ENCODE results near the gene NUP85. TPM values are rescaled to one million over a fixed set of nuclear protein-coding genes. Genes with fewer than 3 reads are reported as not detected.

Gene NUP85
- total RNA-seq, 1 donor from 2014 or later = 44.3 TPM

- no peaks in the 10 kb centered on the region for H3K27me3 Mint-ChIP-seq (ENCODE audit: low read depth, unreplicated experiment)
- no peak overlapping the region for H3K27ac Mint-ChIP-seq (ENCODE audit: unreplicated experiment)
- H3K4me3 Mint-ChIP-seq (ENCODE audit: unreplicated experiment) = no peak overlapping the region
- peaks cover 10% of the 10 kb centered on the region for H3K36me3 Mint-ChIP-seq (ENCODE audit: low read depth, unreplicated experiment)
- FAIRE-seq = no peak
- H3K4me1 Mint-ChIP-seq (ENCODE audit: low read depth, unreplicated experiment) = no peaks in the 10 kb centered on the region
- H3K9me3 Mint-ChIP-seq (ENCODE audit: unreplicated experiment) = no peaks in the 10 kb centered on the region
- no peaks in the 10 kb centered on the region for H3K27me3 ChIP-seq (ENCODE audit: insufficient read depth, low read length)
- no peak for DNase-seq (ENCODE audit: low read depth)
- H3K79me2 ChIP-seq (ENCODE audit: insufficient read depth, low read length) = peaks cover 54% of the 10 kb centered on the region
- H3K4me3 ChIP-seq (ENCODE audit: insufficient read depth, low read depth, low read length) = no peak overlapping the region
- H2AFZ ChIP-seq (ENCODE audit: low read depth, low read length) = no peak overlapping the region
- H3K9ac ChIP-seq (ENCODE audit: low read length) = no peak overlapping the region
- H3K36me3 ChIP-seq (ENCODE audit: insufficient read depth, low read length) = peaks cover 31% of the 10 kb centered on the region
- H4K20me1 ChIP-seq (ENCODE audit: insufficient read depth, low read length) = peaks cover 51% of the 10 kb centered on the region
- no peaks in the 10 kb centered on the region for H3K4me1 ChIP-seq (ENCODE audit: insufficient read depth, low read length)
- H3K4me2 ChIP-seq (ENCODE audit: low read length) = no peak overlapping the region
- TF ChIP-seq EZH2 (IDR thresholded peaks at IDR 0.05; ENCODE audit: insufficient read depth, low read length) (no peak), CTCF (IDR thresholded peaks at IDR 0.05; ENCODE audit: insufficient read depth, low read depth, low read length) (no peak)
- H3K27ac ChIP-seq (ENCODE audit: low read depth, low read length) = no peak overlapping the region
- no peaks in the 10 kb centered on the region for H3K9me3 ChIP-seq (ENCODE audit: insufficient read depth, low read depth, low read length)
These were observed 36.5 kb upstream of the NUP85 start for GRCh38 chr17:75168998-75169397.

GRCh38 chr17:75173526-75173925 is 32.0 kb upstream of the NUP85 start:
- Histone ChIP-seq H3K9ac (ENCODE audit: low read length) (peak overlapping the region; percentile 13), H3K9me3 (ENCODE audit: insufficient read depth, low read depth, low read length) (no peaks in the 10 kb centered on the region), H3K4me1 (ENCODE audit: insufficient read depth, low read length) (no peaks in the 10 kb centered on the region), H3K27me3 (ENCODE audit: insufficient read depth, low read length) (no peaks in the 10 kb centered on the region), H3K79me2 (ENCODE audit: insufficient read depth, low read length) (peaks cover 95% of the 10 kb centered on the region), H3K27ac (ENCODE audit: low read depth, low read length) (no peak overlapping the region), H3K4me3 (ENCODE audit: insufficient read depth, low read depth, low read length) (no peak overlapping the region), H3K36me3 (ENCODE audit: insufficient read depth, low read length) (peaks cover 32% of the 10 kb centered on the region), H3K4me2 (ENCODE audit: low read length) (no peak overlapping the region), H2AFZ (ENCODE audit: low read depth, low read length) (no peak overlapping the region), H4K20me1 (ENCODE audit: insufficient read depth, low read length) (peaks cover 89% of the 10 kb centered on the region)
- Mint-ChIP-seq H3K27ac (ENCODE audit: unreplicated experiment) (no peak overlapping the region), H3K4me1 (ENCODE audit: low read depth, unreplicated experiment) (no peaks in the 10 kb centered on the region), H3K36me3 (ENCODE audit: low read depth, unreplicated experiment) (peaks cover 10% of the 10 kb centered on the region), H3K9me3 (ENCODE audit: unreplicated experiment) (no peaks in the 10 kb centered on the region), H3K4me3 (ENCODE audit: unreplicated experiment) (no peak overlapping the region), H3K27me3 (ENCODE audit: low read depth, unreplicated experiment) (no peaks in the 10 kb centered on the region)
- TF ChIP-seq EZH2 (IDR thresholded peaks at IDR 0.05; ENCODE audit: insufficient read depth, low read length) (no peak), CTCF (IDR thresholded peaks at IDR 0.05; ENCODE audit: insufficient read depth, low read depth, low read length) (no peak)
- DNase-seq (ENCODE audit: low read depth) (no peak), FAIRE-seq (no peak)

GRCh38 chr17:75174996-75175395 is 30.5 kb upstream of the NUP85 start:
- Mint-ChIP-seq H3K27ac (ENCODE audit: unreplicated experiment) (no peak overlapping the region), H3K4me3 (ENCODE audit: unreplicated experiment) (no peak overlapping the region), H3K36me3 (ENCODE audit: low read depth, unreplicated experiment) (peaks cover 10% of the 10 kb centered on the region)

More at GRCh38 chr17:75174996-75175395, 30.5 kb upstream of the NUP85 start:
- DNase-seq (ENCODE audit: low read depth) (no peak), FAIRE-seq (no peak)
- H3K4me3 ChIP-seq (ENCODE audit: insufficient read depth, low read depth, low read length) = no peak overlapping the region
- H3K36me3 ChIP-seq (ENCODE audit: insufficient read depth, low read length) = peaks cover 34% of the 10 kb centered on the region
- no peaks in the 10 kb centered on the region for H3K9me3 Mint-ChIP-seq (ENCODE audit: unreplicated experiment)
- no peaks in the 10 kb centered on the region for H3K27me3 Mint-ChIP-seq (ENCODE audit: low read depth, unreplicated experiment)
- no peak overlapping the region for H3K9ac ChIP-seq (ENCODE audit: low read length)
- H3K4me1 Mint-ChIP-seq (ENCODE audit: low read depth, unreplicated experiment) = no peaks in the 10 kb centered on the region
- H4K20me1 ChIP-seq (ENCODE audit: insufficient read depth, low read length) = peaks cover 93% of the 10 kb centered on the region
- peaks cover 98% of the 10 kb centered on the region for H3K79me2 ChIP-seq (ENCODE audit: insufficient read depth, low read length)
- H3K4me2 ChIP-seq (ENCODE audit: low read length) = no peak overlapping the region
- no peaks in the 10 kb centered on the region for H3K4me1 ChIP-seq (ENCODE audit: insufficient read depth, low read length)
- H3K9me3 ChIP-seq (ENCODE audit: insufficient read depth, low read depth, low read length) = no peaks in the 10 kb centered on the region
- no peaks in the 10 kb centered on the region for H3K27me3 ChIP-seq (ENCODE audit: insufficient read depth, low read length)
- no peak overlapping the region for H2AFZ ChIP-seq (ENCODE audit: low read depth, low read length)
- no peak overlapping the region for H3K27ac ChIP-seq (ENCODE audit: low read depth, low read length)
- no peak for TF ChIP-seq EZH2 (IDR thresholded peaks at IDR 0.05; ENCODE audit: insufficient read depth, low read length)
- no peak for TF ChIP-seq CTCF (IDR thresholded peaks at IDR 0.05; ENCODE audit: insufficient read depth, low read depth, low read length)
